Type B pancreatic cell (in vitro differentiated cells): ENCODE results near the gene SSR1. TPM values are rescaled to one million over a fixed set of nuclear protein-coding genes. Genes with fewer than 3 reads are reported as not detected.

Experiments used
- DNase-seq: peaks from one replicate; pipeline ENCODE4 v3.0.0; 2021; ENCODE audit warnings: mixed read lengths; ENCODE audit not compliant: unreplicated experiment; ENCODE audit errors: extremely low spot score
- H3K27ac Mint-ChIP-seq: 2 replicates; pipeline ENCODE4 v1.8.0; 2021; ENCODE audit warnings: mild to moderate bottlenecking, mixed read lengths
- H3K27me3 Mint-ChIP-seq: 2 replicates; pipeline ENCODE4 v1.8.0; 2021; ENCODE audit warnings: mixed read lengths
- H3K36me3 Mint-ChIP-seq: 2 replicates; pipeline ENCODE4 v1.8.0; 2021; ENCODE audit warnings: mixed read lengths
- H3K4me1 Mint-ChIP-seq: one replicate; pipeline ENCODE4 v1.8.0; 2021; ENCODE audit warnings: mixed read lengths; ENCODE audit not compliant: unreplicated experiment
- H3K4me3 Mint-ChIP-seq: 2 replicates; pipeline ENCODE4 v1.8.0; 2021; ENCODE audit warnings: mild to moderate bottlenecking, mixed read lengths
- H3K9me3 Mint-ChIP-seq: 2 replicates; pipeline ENCODE4 v1.8.0; 2021; ENCODE audit warnings: mixed read lengths
- total RNA-seq: library from RNA; stranded (reverse); gene quantifications from 2 replicates; pipeline ENCODE4 v1.2.1, GENCODE V29; 2021; ENCODE audit warnings: low replicate concordance
- TF ChIP-seq, protein P1 (sequence below): fragments of 200-600 bp; sonication (generic); conservative IDR thresholded peaks from 2 replicates; pipeline ENCODE4 v1.5.0; 2021; ENCODE audit warnings: antibody characterized with exemption, mild to moderate bottlenecking

SSR1 gene
- total RNA-seq, 1 donor from 2014 or later = 124 TPM

DNA sequence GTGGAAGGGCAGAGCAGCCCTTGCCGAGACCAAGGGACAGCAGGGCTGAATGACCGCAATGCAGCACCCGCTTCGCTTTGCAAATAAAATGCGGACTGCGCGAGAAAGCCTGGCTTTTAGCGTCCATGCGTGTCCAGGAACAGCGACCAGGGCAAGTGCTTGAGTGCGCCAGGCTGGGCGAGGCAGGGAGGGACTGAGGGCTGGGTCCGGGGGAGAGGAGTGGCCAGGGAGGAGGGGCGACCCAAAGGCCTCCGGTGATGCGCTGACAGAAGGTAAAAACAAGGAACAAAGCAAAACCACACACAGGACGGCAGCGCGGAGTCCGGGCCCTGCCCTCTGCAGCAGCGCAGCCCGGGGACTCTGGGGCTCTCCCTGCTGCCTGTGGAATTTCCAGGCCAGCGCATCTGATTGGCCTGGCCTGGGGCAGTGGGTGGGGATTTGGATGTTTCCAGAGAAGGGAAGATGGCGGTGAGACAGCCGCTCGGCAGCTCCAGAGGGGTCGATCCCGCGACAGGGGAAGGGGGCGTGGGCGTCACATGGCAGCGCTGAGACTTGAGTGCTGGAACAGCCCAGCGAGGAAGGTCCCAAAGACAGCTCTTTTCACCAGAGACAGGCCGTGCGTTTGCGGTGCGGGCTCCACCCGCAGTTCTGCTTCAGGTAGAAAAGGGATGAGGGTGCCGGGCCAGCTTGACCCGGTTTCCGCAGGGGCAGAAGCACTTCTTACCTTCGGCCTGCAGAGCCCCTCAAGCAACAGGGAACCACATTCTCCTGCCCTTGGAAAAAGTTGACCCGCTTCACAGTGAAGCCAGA, 51.8 kb downstream of the SSR1 start:
- Mint-ChIP-seq H3K27ac (peak overlapping the region; percentile 96), H3K4me3 (peak overlapping the region; percentile 97), H3K4me1 (peaks cover 21% of the 10 kb centered on the region), H3K36me3 (no peaks in the 10 kb centered on the region), H3K9me3 (no peaks in the 10 kb centered on the region), H3K27me3 (no peaks in the 10 kb centered on the region)
- TF ChIP-seq, protein P1, sequence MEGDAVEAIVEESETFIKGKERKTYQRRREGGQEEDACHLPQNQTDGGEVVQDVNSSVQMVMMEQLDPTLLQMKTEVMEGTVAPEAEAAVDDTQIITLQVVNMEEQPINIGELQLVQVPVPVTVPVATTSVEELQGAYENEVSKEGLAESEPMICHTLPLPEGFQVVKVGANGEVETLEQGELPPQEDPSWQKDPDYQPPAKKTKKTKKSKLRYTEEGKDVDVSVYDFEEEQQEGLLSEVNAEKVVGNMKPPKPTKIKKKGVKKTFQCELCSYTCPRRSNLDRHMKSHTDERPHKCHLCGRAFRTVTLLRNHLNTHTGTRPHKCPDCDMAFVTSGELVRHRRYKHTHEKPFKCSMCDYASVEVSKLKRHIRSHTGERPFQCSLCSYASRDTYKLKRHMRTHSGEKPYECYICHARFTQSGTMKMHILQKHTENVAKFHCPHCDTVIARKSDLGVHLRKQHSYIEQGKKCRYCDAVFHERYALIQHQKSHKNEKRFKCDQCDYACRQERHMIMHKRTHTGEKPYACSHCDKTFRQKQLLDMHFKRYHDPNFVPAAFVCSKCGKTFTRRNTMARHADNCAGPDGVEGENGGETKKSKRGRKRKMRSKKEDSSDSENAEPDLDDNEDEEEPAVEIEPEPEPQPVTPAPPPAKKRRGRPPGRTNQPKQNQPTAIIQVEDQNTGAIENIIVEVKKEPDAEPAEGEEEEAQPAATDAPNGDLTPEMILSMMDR = no peak
- peak; percentile 92 for DNase-seq

GRCh38 chr6:7260291-7261031, 52.5 kb downstream of the SSR1 start:
- Mint-ChIP-seq H3K27ac (peak overlapping the region; percentile 96), H3K9me3 (no peaks in the 10 kb centered on the region), H3K36me3 (no peaks in the 10 kb centered on the region), H3K4me3 (peak overlapping the region; percentile 97), H3K27me3 (no peaks in the 10 kb centered on the region), H3K4me1 (peaks cover 21% of the 10 kb centered on the region)
- DNase-seq = no peak
- TF ChIP-seq, protein P1 = no peak

GRCh38 chr6:7258231-7258763, 54.7 kb downstream of the SSR1 start:
- no peak for DNase-seq
- no peaks in the 10 kb centered on the region for H3K27me3 Mint-ChIP-seq
- no peaks in the 10 kb centered on the region for H3K9me3 Mint-ChIP-seq
- H3K4me1 Mint-ChIP-seq = peaks cover 21% of the 10 kb centered on the region
- no peaks in the 10 kb centered on the region for H3K36me3 Mint-ChIP-seq
- H3K4me3 Mint-ChIP-seq = peak overlapping the region; percentile 64
- TF ChIP-seq, protein P1 = no peak
- H3K27ac Mint-ChIP-seq = no peak overlapping the region

DNA sequence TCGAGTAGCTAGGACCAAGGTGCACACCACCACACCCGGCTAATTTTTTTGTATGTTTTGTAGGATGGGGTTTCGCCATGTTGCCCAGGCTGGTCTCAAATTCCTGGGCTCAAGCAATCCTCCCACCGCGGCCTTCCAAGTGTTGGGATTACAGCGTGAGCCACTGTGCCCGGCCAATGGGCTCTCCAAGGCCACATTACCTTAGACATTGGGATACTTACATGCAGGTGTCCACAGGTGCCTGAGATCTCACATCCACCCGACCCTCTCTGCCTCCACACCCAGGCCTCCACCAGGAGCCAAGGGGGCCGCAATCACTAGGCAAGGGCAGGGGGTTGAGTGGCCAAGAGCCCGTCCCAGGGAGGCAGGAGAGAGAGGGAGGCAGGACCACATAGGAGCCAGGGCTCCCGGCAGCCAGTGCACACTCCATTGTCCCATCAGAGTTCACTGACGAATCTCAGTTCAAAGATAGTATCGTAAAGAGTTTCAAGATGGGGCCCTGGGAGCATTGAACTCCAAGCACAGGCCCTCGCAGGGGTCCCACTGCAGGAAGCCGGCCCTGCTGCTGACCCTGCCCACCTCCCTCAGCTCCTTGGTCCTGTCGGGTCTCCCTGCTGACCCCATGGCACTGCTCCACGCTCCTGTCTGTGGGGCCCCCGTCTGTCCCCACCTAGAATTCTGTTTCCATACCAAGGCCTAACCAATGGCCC, 55.3 kb downstream of the SSR1 start:
- Mint-ChIP-seq H3K4me3 (no peak overlapping the region), H3K27me3 (no peaks in the 10 kb centered on the region), H3K36me3 (no peaks in the 10 kb centered on the region), H3K9me3 (no peaks in the 10 kb centered on the region), H3K27ac (no peak overlapping the region), H3K4me1 (peaks cover 21% of the 10 kb centered on the region)
- DNase-seq = no peak
- TF ChIP-seq, protein P1 = no peak

- Mint-ChIP-seq H3K27ac (no peak overlapping the region), H3K27me3 (no peaks in the 10 kb centered on the region), H3K4me3 (no peak overlapping the region), H3K36me3 (no peaks in the 10 kb centered on the region), H3K9me3 (no peaks in the 10 kb centered on the region), H3K4me1 (peaks cover 21% of the 10 kb centered on the region)
- no peak for DNase-seq
- TF ChIP-seq, protein P1 = no peak
Observed at GRCh38 chr6:7256785-7257184, 56.2 kb downstream of the SSR1 start.
